GM10248 (cell line): ENCODE measurements around the gene SPPL2C.

Source experiments
- CTCF ChIA-PET: fragments of 300-600 bp; sonication (Branson Sonifier 250); formaldehyde crosslinking; extraction: SDS; loops from one replicate; lab custom pipeline; 2021; ENCODE audit warnings: antibody characterized with exemption; lab: Yijun Ruan, JAX
- POLR2A ChIA-PET: fragments of 350-650 bp; sonication (Branson Sonifier 250); formaldehyde crosslinking; extraction: SDS; loops from one replicate; lab custom pipeline; 2020; ENCODE audit warnings: antibody characterized with exemption; lab: Yijun Ruan, JAX
- DNase-seq: peaks from one replicate; pipeline ENCODE4 v3.0.0; 2012; ENCODE audit errors: extremely low spot score
- CTCF ChIP-seq: IDR thresholded peaks from 2 replicates; pipeline ENCODE4 v1.5.1; 2012; ENCODE audit warnings: mild to moderate bottlenecking, low read depth; ENCODE audit errors: extremely low read depth, missing control alignments, control extremely low read depth

Gene SPPL2C

GRCh38 chr17:45813048-45813725 is 31.5 kb upstream of the SPPL2C start:
- no peak for TF ChIP-seq CTCF
- CTCF ChIA-PET, result interaction anchor here (1.0 kb wide), 1 partner anchor 39 kb away, joined by 3 read pairs; no protein-coding TSS in a partner anchor
- POLR2A ChIA-PET, result no interaction called here
- no peak for DNase-seq

GRCh38 chr17:45814622-45815606 is 29.8 kb upstream of the SPPL2C start:
- ChIA-PET POLR2A (no interaction called here), CTCF (interaction anchor here (1.0 to 7.7 kb wide), 3 partner anchors 17 to 223 kb away, joined by 3 to 48 read pairs (median 3); no protein-coding TSS in a partner anchor)
- no peak for DNase-seq
- TF ChIP-seq CTCF, result no peak

- ChIA-PET POLR2A (no interaction called here), CTCF (interaction anchor here (0.8 to 7.7 kb wide), 4 partner anchors 16 to 224 kb away, joined by 3 to 48 read pairs (median 4); no protein-coding TSS in a partner anchor)
- TF ChIP-seq CTCF, result no peak
These were observed 28.9 kb upstream of the SPPL2C start for GRCh38 chr17:45815752-45816151.

GRCh38 chr17:45818041-45818440 is 26.6 kb upstream of the SPPL2C start:
- ChIA-PET POLR2A (no interaction called here), CTCF (interaction anchor here (7.7 kb wide), 1 partner anchor 14 kb away, joined by 48 read pairs; no protein-coding TSS in a partner anchor)
- no peak for DNase-seq
- TF ChIP-seq CTCF, result no peak

More at GRCh38 chr17:45815752-45816151, 28.9 kb upstream of the SPPL2C start:
- no peak for DNase-seq

GRCh38 chr17:45818699-45819098 is 26.0 kb upstream of the SPPL2C start:
- ChIA-PET CTCF (interaction anchor here (1.2 to 7.7 kb wide), 3 partner anchors 13 to 178 kb away, joined by 3 to 48 read pairs (median 4); no protein-coding TSS in a partner anchor), POLR2A (no interaction called here)
- TF ChIP-seq CTCF, result no peak
- no peak for DNase-seq

- TF ChIP-seq CTCF, result no peak
- ChIA-PET CTCF (interaction anchor here (1.0 to 7.7 kb wide), 4 partner anchors 12 to 179 kb away, joined by 3 to 48 read pairs (median 4); no protein-coding TSS in a partner anchor), POLR2A (no interaction called here)
- no peak for DNase-seq
These were observed 25.0 kb upstream of the SPPL2C start for GRCh38 chr17:45819632-45820031.
